ENCODE results near the gene HIGD1A.

Gene HIGD1A

DNA sequence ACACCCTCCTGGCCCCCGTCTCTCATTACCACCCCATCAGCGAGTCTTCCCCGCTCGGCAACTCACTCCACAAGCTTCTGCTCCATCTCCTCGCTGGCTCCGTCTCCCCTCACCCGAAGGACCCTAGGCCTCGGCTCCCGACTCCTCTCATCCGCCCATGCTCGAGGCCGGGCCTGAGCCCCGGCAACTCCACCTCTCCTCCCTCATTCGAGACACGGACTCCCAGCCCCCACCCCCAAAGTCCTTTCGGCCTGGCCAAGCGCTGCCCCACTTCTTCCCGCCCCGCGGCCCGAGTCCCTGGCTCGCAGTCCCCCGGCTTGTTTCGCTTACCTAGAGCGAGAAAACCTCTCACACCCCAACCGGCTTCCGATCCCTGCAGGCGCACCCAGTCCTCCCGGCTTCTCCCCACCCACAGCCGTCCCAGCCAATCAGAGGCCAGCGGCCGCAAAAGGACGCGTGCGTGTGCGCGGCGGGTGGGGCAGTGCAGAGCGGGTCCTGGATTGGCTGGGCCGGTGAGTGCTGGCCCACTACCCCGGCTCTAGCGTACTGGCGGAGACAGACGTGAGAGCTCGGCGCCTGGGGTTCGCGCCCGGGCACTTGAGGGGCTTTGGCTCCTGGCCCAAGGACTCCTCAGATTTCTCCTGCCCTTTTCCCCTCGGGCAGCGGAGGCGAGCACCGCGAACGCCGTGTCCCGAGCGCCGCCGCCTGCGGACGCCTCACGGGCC is at the start of gene HIGD1A:
TSS of gene HIGD1A (minus strand) at position 385 of the 725 bp plus-strand sequence. CDS start 10,237 bp downstream, outside the sequence.
- peaks cover 17% of the 10 kb centered on the region for H3K27me3 ChIP-seq (ENCODE audit: control insufficient read depth, low read length)
- H3K9me2 ChIP-seq (replicated peaks; ENCODE audit: control insufficient read depth, low read length) = no peaks in the 10 kb centered on the region
- H3K36me3 ChIP-seq (ENCODE audit: control insufficient read depth, low read length) = peaks cover 23% of the 10 kb centered on the region
- H3K79me2 ChIP-seq (ENCODE audit: control insufficient read depth, low read length) = peaks cover 49% of the 10 kb centered on the region
- peak within 1 kb of the TSS; percentile 51 for H3K27ac ChIP-seq (ENCODE audit: low read depth, low read length)
- peak within 1 kb of the TSS; percentile 95 for H3K4me3 ChIP-seq (ENCODE audit: low read length)
- H3K4me1 ChIP-seq (ENCODE audit: control insufficient read depth, low read length) = peaks cover 33% of the 10 kb centered on the region
- H3F3A ChIP-seq (ENCODE audit: control insufficient read depth, insufficient read depth) = no peaks in the 10 kb centered on the region
- peaks cover 18% of the 10 kb centered on the region; the same call in 1 of the 2 replicates for H4K20me1 ChIP-seq (ENCODE audit: control insufficient read depth, insufficient read depth, low read depth, low read length)
- peak within 1 kb of the TSS; percentile 79 for H3K4me2 ChIP-seq (ENCODE audit: low read length)
- H3K9me3 ChIP-seq (ENCODE audit: control insufficient read depth, insufficient read depth, low read length) = no peaks in the 10 kb centered on the region
- TF ChIP-seq EZH2phosphoT487 (IDR thresholded peaks at IDR 0.05; ENCODE audit: borderline replicate concordance, low read length) = no peak
- TF ChIP-seq, protein P1, sequence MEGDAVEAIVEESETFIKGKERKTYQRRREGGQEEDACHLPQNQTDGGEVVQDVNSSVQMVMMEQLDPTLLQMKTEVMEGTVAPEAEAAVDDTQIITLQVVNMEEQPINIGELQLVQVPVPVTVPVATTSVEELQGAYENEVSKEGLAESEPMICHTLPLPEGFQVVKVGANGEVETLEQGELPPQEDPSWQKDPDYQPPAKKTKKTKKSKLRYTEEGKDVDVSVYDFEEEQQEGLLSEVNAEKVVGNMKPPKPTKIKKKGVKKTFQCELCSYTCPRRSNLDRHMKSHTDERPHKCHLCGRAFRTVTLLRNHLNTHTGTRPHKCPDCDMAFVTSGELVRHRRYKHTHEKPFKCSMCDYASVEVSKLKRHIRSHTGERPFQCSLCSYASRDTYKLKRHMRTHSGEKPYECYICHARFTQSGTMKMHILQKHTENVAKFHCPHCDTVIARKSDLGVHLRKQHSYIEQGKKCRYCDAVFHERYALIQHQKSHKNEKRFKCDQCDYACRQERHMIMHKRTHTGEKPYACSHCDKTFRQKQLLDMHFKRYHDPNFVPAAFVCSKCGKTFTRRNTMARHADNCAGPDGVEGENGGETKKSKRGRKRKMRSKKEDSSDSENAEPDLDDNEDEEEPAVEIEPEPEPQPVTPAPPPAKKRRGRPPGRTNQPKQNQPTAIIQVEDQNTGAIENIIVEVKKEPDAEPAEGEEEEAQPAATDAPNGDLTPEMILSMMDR (IDR thresholded peaks at IDR 0.05; ENCODE audit: low read depth, low read length, poor library complexity, severe bottlenecking) = no peak

DNA sequence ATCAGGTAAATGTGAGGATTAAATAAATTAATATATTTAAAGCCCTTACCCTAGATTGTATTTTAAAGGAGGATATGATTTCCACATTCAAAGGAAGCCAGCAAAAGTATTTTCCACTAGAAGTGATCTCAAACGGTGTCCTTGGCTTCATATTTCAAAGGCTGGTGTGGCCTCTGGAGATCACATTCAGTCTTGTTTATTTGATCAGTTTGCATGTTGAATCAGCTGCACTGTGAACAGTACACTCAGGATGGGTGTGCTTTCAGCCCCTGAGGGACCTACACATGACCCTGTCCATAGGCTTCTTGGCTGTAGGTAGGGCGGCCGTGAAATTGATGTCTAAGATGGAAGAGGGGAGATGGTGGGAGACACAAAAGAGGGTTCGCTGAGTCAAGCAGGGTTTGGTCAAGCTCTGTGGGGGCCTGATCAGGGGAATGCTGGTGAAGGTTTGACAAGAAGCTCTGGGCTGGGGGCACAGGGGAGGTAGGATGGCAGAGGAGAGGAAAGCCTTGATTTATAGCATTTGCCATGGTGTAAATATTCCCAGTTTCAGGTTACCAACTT is 49.5 kb upstream of the HIGD1A start:
- no peaks in the 10 kb centered on the region for H3K79me2 ChIP-seq (ENCODE audit: control insufficient read depth, low read length)
- no peaks in the 10 kb centered on the region for H3F3A ChIP-seq (ENCODE audit: control insufficient read depth, insufficient read depth)
- H3K9me3 ChIP-seq (ENCODE audit: control insufficient read depth, insufficient read depth, low read length) = no peaks in the 10 kb centered on the region
- no peak overlapping the region for H3K4me3 ChIP-seq (ENCODE audit: low read length)
- no peaks in the 10 kb centered on the region for H4K20me1 ChIP-seq (ENCODE audit: control insufficient read depth, insufficient read depth, low read depth, low read length)
- no peak overlapping the region for H3K27ac ChIP-seq (ENCODE audit: low read depth, low read length)
- no peaks in the 10 kb centered on the region for H3K9me2 ChIP-seq (replicated peaks; ENCODE audit: control insufficient read depth, low read length)
- H3K27me3 ChIP-seq (ENCODE audit: control insufficient read depth, low read length) = peaks cover 16% of the 10 kb centered on the region; the same call in 1 of the 2 replicates
- H3K4me2 ChIP-seq (ENCODE audit: low read length) = no peak overlapping the region
- TF ChIP-seq EZH2phosphoT487 (IDR thresholded peaks at IDR 0.05; ENCODE audit: borderline replicate concordance, low read length) = no peak
- TF ChIP-seq, protein P1 (IDR thresholded peaks at IDR 0.05; ENCODE audit: low read depth, low read length, poor library complexity, severe bottlenecking) = no peak
- H3K36me3 ChIP-seq (ENCODE audit: control insufficient read depth, low read length) = no peaks in the 10 kb centered on the region
- peaks cover 8% of the 10 kb centered on the region for H3K4me1 ChIP-seq (ENCODE audit: control insufficient read depth, low read length)

DNA sequence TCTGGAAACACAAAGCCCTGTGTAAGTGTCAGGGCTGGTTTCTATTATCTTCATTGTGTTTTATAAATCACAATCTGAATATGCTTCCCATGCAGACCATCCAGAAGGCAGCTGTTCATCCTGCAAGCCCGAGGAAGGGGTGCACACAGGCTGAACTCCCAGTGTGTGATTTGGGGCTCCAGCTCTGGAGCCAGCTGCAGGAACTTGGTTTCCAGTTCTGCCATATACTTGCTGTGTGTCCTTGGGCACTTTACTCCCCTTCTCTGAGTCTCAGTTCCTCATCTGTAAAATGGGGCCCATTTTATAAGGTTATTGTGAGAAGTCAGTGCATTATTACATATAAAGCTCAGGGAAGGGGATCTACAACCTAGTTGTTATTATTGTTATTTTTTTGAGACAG is 48.8 kb upstream of the HIGD1A start:
- Histone ChIP-seq H3K27me3 (ENCODE audit: control insufficient read depth, low read length) (peaks cover 16% of the 10 kb centered on the region; the same call in 1 of the 2 replicates), H3K9me2 (replicated peaks; ENCODE audit: control insufficient read depth, low read length) (no peaks in the 10 kb centered on the region), H3K9me3 (ENCODE audit: control insufficient read depth, insufficient read depth, low read length) (no peaks in the 10 kb centered on the region), H4K20me1 (ENCODE audit: control insufficient read depth, insufficient read depth, low read depth, low read length) (no peaks in the 10 kb centered on the region), H3K4me2 (ENCODE audit: low read length) (no peak overlapping the region), H3K27ac (ENCODE audit: low read depth, low read length) (no peak overlapping the region), H3K79me2 (ENCODE audit: control insufficient read depth, low read length) (no peaks in the 10 kb centered on the region), H3K36me3 (ENCODE audit: control insufficient read depth, low read length) (no peaks in the 10 kb centered on the region), H3F3A (ENCODE audit: control insufficient read depth, insufficient read depth) (no peaks in the 10 kb centered on the region), H3K4me1 (ENCODE audit: control insufficient read depth, low read length) (peaks cover 8% of the 10 kb centered on the region), H3K4me3 (ENCODE audit: low read length) (no peak overlapping the region)
- TF ChIP-seq, protein P1 (IDR thresholded peaks at IDR 0.05; ENCODE audit: low read depth, low read length, poor library complexity, severe bottlenecking) = no peak
- no peak for TF ChIP-seq EZH2phosphoT487 (IDR thresholded peaks at IDR 0.05; ENCODE audit: borderline replicate concordance, low read length)
